ENCODE results near the gene RHOBTB1.

Gene RHOBTB1

GRCh38 chr10:60892571-60892970 lies 51.4 kb downstream of the RHOBTB1 start:
- no peak for TF ChIP-seq Cebpa-rat (IDR thresholded peaks at IDR 0.05)
- no peak overlapping the region for H3K4me2 ChIP-seq
- no peak overlapping the region for H3K4me3 ChIP-seq
- no peak overlapping the region for H3K27ac ChIP-seq
- no peaks in the 10 kb centered on the region for H4K20me1 ChIP-seq
- no peaks in the 10 kb centered on the region for H3K4me1 ChIP-seq
- H3K27me3 ChIP-seq = no peaks in the 10 kb centered on the region
- H3K36me3 ChIP-seq = peaks cover 13 to 35% (median 23%) of the 10 kb centered on the region in 11 experiments; a peak in 19 of 22 replicates
- H3K9ac ChIP-seq = no peak overlapping the region
- H3K9me3 ChIP-seq (replicated peaks in 1 of 11) = peaks cover 0 to 4% (median 0%) of the 10 kb centered on the region in 11 experiments; a peak in 1 of 22 replicates

GRCh38 chr10:60890811-60891210 lies 53.2 kb downstream of the RHOBTB1 start:
- H3K4me2 ChIP-seq = no peak overlapping the region
- no peak for TF ChIP-seq Cebpa-rat (IDR thresholded peaks at IDR 0.05)
- no peak overlapping the region for H3K27ac ChIP-seq
- H3K27me3 ChIP-seq = no peaks in the 10 kb centered on the region
- no peaks in the 10 kb centered on the region for H4K20me1 ChIP-seq
- no peaks in the 10 kb centered on the region for H3K4me1 ChIP-seq
- peaks cover 16 to 44% (median 28%) of the 10 kb centered on the region in 11 experiments; a peak in 20 of 22 replicates for H3K36me3 ChIP-seq
- H3K9ac ChIP-seq = no peak overlapping the region
- H3K4me3 ChIP-seq = no peak overlapping the region
- peaks cover 0 to 4% (median 0%) of the 10 kb centered on the region in 11 experiments; a peak in 1 of 22 replicates for H3K9me3 ChIP-seq (replicated peaks in 1 of 11)

GRCh38 chr10:60883187-60883586 lies 60.8 kb downstream of the RHOBTB1 start:
- H3K36me3 ChIP-seq = peaks cover 7 to 64% (median 36%) of the 10 kb centered on the region in 11 experiments; a peak in 20 of 22 replicates
- no peak for TF ChIP-seq Cebpa-rat (IDR thresholded peaks at IDR 0.05)
- no peak overlapping the region for H3K9ac ChIP-seq
- no peak overlapping the region for H3K4me3 ChIP-seq
- H3K27me3 ChIP-seq = no peaks in the 10 kb centered on the region
- peaks cover 0 to 11% (median 6%) of the 10 kb centered on the region in 10 experiments; a peak in 11 of 20 replicates for H3K4me1 ChIP-seq
- peaks cover 0 to 11% (median 9%) of the 10 kb centered on the region in 11 experiments; a peak in 14 of 22 replicates for H3K9me3 ChIP-seq (replicated peaks in 1 of 11)
- H3K4me2 ChIP-seq = no peak overlapping the region
- H3K27ac ChIP-seq = no peak overlapping the region
- no peaks in the 10 kb centered on the region for H4K20me1 ChIP-seq

- peak in 1 of 11 experiments; percentile 36; a peak in 2 of 22 replicates for TF ChIP-seq Cebpa-rat (IDR thresholded peaks at IDR 0.05)
- H3K27me3 ChIP-seq = no peaks in the 10 kb centered on the region
- peaks cover 0 to 11% (median 7%) of the 10 kb centered on the region in 10 experiments; a peak in 11 of 20 replicates for H3K4me1 ChIP-seq
- H3K4me2 ChIP-seq = peak overlapping the region in 2 of 11 experiments; percentile 4 to 18; a peak in 2 of 22 replicates
- H3K9me3 ChIP-seq (replicated peaks in 1 of 11) = peaks cover 0 to 11% (median 9%) of the 10 kb centered on the region in 11 experiments; a peak in 14 of 22 replicates
- no peaks in the 10 kb centered on the region for H4K20me1 ChIP-seq
- H3K36me3 ChIP-seq = peaks cover 0 to 42% (median 17%) of the 10 kb centered on the region in 11 experiments; a peak in 15 of 22 replicates
- no peak overlapping the region for H3K9ac ChIP-seq
- H3K27ac ChIP-seq = no peak overlapping the region
- H3K4me3 ChIP-seq = no peak overlapping the region
These were observed 65.8 kb downstream of the RHOBTB1 start for GRCh38 chr10:60878224-60878623.

- Histone ChIP-seq H3K9me3 (replicated peaks in 1 of 11) (peaks cover 0 to 11% (median 9%) of the 10 kb centered on the region in 11 experiments; a peak in 14 of 22 replicates), H3K4me2 (peak overlapping the region in 1 of 11 experiments; percentile 18; a peak in 1 of 22 replicates), H4K20me1 (no peaks in the 10 kb centered on the region), H3K4me1 (peaks cover 0 to 11% (median 7%) of the 10 kb centered on the region in 10 experiments; a peak in 11 of 20 replicates), H3K9ac (no peak overlapping the region), H3K27me3 (no peaks in the 10 kb centered on the region), H3K4me3 (no peak overlapping the region), H3K36me3 (peaks cover 0 to 38% (median 17%) of the 10 kb centered on the region in 11 experiments; a peak in 16 of 22 replicates), H3K27ac (no peak overlapping the region)
- TF ChIP-seq Cebpa-rat (IDR thresholded peaks at IDR 0.05) = no peak
These were observed 66.2 kb downstream of the RHOBTB1 start for GRCh38 chr10:60877777-60878120.

- Histone ChIP-seq H3K4me3 (no peak overlapping the region), H3K27ac (no peak overlapping the region), H3K9ac (no peak overlapping the region), H4K20me1 (no peaks in the 10 kb centered on the region), H3K4me2 (no peak overlapping the region), H3K27me3 (no peaks in the 10 kb centered on the region), H3K4me1 (peaks cover 0 to 11% (median 7%) of the 10 kb centered on the region in 10 experiments; a peak in 11 of 20 replicates), H3K9me3 (replicated peaks in 1 of 11) (peaks cover 0 to 11% (median 9%) of the 10 kb centered on the region in 11 experiments; a peak in 14 of 22 replicates), H3K36me3 (peaks cover 0 to 35% (median 16%) of the 10 kb centered on the region in 11 experiments; a peak in 16 of 22 replicates)
- TF ChIP-seq Cebpa-rat (IDR thresholded peaks at IDR 0.05) = no peak
These were observed 66.8 kb downstream of the RHOBTB1 start for GRCh38 chr10:60877061-60877776.

- H3K4me2 ChIP-seq = no peak overlapping the region
- no peaks in the 10 kb centered on the region for H3K27me3 ChIP-seq
- no peak for TF ChIP-seq Cebpa-rat (IDR thresholded peaks at IDR 0.05)
- H3K27ac ChIP-seq = no peak overlapping the region
- peaks cover 0 to 8% (median 0%) of the 10 kb centered on the region in 10 experiments; a peak in 5 of 20 replicates for H3K4me1 ChIP-seq
- no peak overlapping the region for H3K9ac ChIP-seq
- no peak overlapping the region for H3K4me3 ChIP-seq
- H4K20me1 ChIP-seq = no peaks in the 10 kb centered on the region
- peaks cover 0 to 42% (median 25%) of the 10 kb centered on the region in 11 experiments; a peak in 11 of 22 replicates for H3K36me3 ChIP-seq
- no peaks in the 10 kb centered on the region for H3K9me3 ChIP-seq (replicated peaks in 1 of 11)
These were observed 70.2 kb downstream of the RHOBTB1 start for GRCh38 chr10:60873758-60874157.

- H3K27me3 ChIP-seq = no peaks in the 10 kb centered on the region
- no peak overlapping the region for H3K4me3 ChIP-seq
- H3K27ac ChIP-seq = no peak overlapping the region
- no peaks in the 10 kb centered on the region for H3K9me3 ChIP-seq (replicated peaks in 1 of 11)
- no peak overlapping the region for H3K9ac ChIP-seq
- H3K4me2 ChIP-seq = no peak overlapping the region
- no peaks in the 10 kb centered on the region for H4K20me1 ChIP-seq
- TF ChIP-seq Cebpa-rat (IDR thresholded peaks at IDR 0.05) = no peak
- H3K4me1 ChIP-seq = no peaks in the 10 kb centered on the region
- peaks cover 0 to 42% (median 21%) of the 10 kb centered on the region in 11 experiments; a peak in 10 of 22 replicates for H3K36me3 ChIP-seq
These were observed 71.5 kb downstream of the RHOBTB1 start for GRCh38 chr10:60872451-60872850.

GRCh38 chr10:60871215-60871614 lies 72.8 kb downstream of the RHOBTB1 start:
- no peak overlapping the region for H3K4me2 ChIP-seq
- TF ChIP-seq Cebpa-rat (IDR thresholded peaks at IDR 0.05) = no peak
- H3K4me3 ChIP-seq = no peak overlapping the region

More at GRCh38 chr10:60871215-60871614, 72.8 kb downstream of the RHOBTB1 start:
- H3K4me1 ChIP-seq = no peaks in the 10 kb centered on the region
- H3K9ac ChIP-seq = no peak overlapping the region
- H4K20me1 ChIP-seq = no peaks in the 10 kb centered on the region
- H3K36me3 ChIP-seq = peaks cover 0 to 42% (median 20%) of the 10 kb centered on the region in 11 experiments; a peak in 10 of 22 replicates
- H3K27me3 ChIP-seq = no peaks in the 10 kb centered on the region
- no peaks in the 10 kb centered on the region for H3K9me3 ChIP-seq (replicated peaks in 1 of 11)
- H3K27ac ChIP-seq = no peak overlapping the region
